GM21367 (cell line): Measurements from ENCODE around the gene SPDYE5.
"Not testable (repeated sequence)": the region's sequence is repeated elsewhere in the genome, so short reads cannot be mapped to it uniquely, and the experiment has no call there.

Source experiments
- ATAC-seq: cut with Tn5 transposase; IDR thresholded peaks from one replicate; pipeline ENCODE4 v1.9.1; 2021; ENCODE audit not compliant: unreplicated experiment

SPDYE5 gene, protein sequence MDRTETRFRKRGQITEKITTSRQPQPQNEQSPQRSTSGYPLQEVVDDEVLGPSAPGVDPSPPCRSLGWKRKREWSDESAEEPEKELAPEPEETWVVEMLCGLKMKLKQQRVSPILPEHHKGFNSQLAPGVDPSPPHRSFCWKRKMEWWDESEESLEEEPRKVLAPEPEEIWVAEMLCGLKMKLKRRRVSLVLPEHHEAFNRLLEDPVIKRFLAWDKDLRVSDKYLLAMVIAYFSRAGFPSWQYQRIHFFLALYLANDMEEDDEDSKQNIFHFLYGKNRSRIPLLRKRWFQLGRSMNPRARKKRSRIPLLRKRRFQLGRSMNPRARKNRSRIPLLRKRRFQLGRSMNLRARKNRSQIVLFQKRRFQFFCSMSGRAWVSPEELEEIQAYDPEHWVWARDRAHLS

DNA sequence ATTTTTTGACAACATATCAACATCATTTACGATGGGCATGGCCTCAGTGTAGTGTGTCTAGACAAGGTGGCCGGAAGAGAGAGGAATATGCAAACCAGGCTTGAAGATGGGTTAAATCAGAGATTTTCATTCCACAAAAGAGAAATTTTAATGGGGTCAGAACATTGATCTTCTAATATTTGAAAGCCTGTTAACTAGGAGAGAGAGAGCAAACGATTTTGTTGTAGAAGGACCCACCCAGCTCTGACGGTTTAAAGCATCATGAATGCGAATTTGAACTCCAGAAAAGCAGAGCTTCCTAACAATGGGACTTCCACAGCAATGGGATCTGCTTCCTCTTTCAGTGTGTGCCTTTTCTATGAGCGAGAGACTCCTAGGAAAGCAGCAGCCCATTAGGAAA lies at the start of gene SPDYE5:
TSS of gene SPDYE5 (plus strand) at position 301 of the 400 bp plus-strand sequence. CDS start 1,728 bp downstream, outside the sequence.
- not testable (repeated sequence) for ATAC-seq

DNA sequence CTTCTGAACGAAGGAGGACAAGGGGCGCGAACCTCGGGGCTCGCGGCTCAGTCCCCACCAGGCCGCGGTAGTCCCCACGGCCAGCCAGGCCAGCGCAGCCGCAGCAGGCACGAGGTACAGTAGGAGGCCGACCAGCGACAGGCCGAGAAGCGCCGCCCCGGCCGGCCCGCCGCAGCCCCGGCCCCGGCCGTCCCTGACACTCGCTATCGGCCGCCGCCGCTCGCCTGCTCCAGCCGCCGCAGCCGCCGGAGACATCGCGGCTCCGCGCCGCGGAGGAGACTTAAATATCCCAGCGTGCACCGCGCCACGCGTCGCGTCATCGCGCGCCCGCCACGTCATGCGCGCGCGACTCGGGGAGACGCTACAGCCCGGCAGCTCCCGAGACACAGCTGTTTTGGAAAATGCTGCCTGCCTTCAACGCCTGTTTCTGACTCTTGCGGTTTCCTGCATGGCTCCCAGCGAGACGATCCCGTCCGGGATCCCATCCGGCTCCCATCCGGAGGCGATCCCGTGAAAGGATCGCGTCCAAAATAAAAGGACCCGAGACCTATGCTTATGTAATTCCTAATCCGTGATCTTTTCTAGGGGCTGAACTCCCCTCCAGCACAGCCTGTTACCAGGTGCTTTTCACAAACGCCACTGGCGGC lies 49.5 kb upstream of the SPDYE5 start:
- peak; percentile 67 for ATAC-seq

DNA sequence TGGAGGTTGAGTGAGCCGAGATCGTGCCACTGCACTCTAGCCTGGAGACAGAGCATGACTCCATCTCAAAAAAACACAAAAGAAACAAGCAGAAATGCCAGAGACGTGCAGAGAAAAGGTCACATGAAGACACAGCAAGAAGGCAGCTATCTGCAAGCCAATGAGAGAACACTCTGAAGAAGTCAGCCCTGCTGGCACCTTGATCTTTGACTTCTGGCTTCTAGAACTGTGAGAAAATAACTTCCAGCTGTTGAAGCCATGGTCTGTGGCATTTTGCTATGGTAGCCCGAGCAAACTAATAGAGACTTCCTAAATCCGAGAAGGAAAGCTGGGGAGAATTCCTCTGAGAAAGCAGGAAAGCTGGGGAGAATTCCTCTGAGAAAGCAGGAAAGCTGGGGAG lies 42.2 kb upstream of the SPDYE5 start:
- not testable (repeated sequence) for ATAC-seq

DNA sequence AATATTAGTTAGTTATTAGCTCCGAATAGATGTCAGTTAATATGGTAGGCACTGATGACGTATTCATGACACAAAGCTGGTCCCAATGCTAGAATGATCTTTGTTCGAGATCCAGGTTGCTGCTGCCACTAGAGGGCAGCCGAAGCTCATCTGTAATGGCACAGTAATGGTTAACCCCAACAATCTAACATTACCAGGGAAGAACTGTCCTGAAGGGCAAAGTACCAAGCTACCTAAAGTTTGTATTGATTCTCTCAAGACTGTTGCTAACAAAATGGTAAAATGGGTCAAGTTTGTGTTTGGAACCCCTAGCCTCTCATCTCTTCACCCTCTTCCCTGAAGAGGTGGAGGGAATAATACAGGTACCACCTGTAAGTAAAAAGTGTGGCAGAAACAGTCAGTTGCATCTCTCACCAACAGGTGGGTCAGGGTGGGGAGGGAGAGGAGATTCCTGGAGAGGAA lies 39.6 kb upstream of the SPDYE5 start:
- peak; percentile 78 for ATAC-seq

DNA sequence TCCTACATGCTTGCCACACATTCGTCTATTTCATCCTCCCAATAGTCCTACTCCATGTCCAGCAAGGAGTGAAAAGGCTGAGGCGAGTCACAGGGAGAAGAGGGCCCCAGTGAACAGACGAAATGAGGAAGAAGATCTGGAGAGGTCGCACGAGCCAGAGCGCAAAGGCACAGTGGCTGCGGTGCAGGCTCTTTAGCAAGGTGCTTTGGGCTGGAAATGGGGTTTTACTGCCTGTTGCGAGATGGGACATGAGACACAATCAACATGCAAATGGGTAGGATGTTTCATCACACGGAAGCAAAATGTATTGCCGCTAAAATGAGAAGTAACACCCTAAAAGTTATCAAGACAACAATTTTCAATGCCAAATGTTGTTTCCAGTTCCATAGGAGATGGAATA lies 35.7 kb upstream of the SPDYE5 start:
- ATAC-seq, result not testable (repeated sequence)

DNA sequence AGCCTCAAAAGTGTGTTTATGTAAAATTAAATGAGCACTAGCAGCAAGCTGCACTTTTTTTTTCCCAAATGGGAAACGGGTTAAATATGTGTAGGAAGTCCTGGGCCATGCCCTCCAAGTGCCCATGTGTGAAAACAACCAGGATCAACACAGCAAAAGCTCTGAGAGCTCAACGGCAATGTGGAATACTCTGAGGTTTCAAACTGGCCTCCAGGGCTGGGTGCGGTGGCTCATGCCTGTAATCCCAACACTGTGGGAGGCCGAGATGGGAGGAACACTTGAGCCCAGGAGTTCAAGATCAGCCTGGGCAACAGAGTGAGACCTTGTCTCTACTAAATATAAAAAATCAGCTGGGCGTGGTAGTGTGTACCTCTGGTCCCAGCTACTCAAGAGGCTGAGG lies 34.1 kb upstream of the SPDYE5 start:
- ATAC-seq, result not testable (repeated sequence)

DNA sequence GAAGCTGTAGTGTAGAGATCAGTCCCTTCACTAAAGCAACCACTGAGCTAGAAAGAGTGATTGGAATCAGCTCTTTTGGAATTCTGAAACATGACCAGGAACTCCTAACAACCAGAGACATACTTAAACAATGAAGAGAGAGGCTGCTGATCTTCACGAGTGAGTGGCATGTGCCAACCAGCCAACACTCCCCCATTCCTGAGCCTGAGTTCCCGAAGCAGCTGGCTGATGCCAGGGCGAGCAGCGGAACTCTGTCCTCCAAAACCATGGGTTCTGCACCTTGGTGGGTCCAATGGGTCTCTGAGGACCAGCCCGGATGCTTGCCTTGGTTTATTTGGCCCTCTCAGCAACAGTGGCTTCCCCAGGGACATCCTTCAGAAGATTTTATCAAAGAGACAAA lies 31.6 kb upstream of the SPDYE5 start:
- not testable (repeated sequence) for ATAC-seq

DNA sequence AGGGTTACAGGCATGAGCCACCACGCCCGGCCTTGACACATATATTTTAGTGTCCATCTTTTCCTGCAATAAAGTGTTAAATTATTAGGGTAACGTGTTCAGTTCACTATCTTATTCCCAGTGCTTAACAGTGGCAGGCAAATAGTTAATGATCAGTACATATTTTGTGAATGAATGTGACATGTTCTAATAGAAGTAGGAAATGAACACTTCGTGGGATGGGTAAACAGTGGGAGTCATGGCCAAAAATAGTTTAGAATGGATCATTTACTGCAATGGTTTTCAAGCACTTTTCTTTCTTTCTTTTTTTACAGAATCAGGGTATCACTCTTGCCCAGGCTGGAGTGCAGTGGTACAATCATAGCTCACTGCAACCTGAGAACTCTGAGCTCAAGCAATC lies 22.0 kb upstream of the SPDYE5 start:
- ATAC-seq, result not testable (repeated sequence)

DNA sequence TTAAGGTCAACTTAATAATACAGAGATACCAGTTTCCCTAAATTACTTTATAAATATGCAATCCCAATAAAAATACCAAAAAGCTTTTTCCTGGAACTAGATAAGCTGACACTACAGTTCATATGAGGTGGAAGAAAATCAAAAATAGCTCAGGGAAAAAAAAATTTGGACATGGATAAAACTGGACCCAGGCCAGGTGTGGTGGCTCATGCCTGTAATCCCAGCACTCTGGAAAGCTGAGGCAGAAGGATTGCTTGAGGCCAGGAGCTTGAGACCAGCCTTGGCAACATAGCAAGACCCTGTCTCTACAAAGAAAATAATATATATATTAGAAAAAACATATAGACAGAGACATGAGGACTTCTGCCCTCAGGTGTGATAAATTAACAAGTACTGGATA lies 14.7 kb upstream of the SPDYE5 start:
- not testable (repeated sequence) for ATAC-seq

DNA sequence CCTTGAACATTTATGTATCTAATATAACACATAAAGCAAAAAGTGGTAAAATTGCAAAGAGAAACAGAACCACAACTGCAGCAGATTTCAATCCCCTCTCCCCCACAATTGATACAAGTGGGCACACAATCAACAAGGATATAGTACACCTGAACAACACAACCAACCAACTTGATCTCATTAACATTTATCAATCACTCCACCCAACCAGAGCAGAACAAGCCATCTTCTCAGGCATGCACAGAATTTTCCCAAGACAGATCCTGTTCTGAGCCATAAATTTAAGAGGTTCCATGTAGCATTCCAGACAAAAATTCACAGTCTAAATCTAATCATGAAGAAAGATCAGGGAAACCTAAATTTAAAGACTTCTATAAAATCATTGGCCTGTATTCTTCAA lies 11.8 kb upstream of the SPDYE5 start:
- ATAC-seq, result not testable (repeated sequence)

DNA sequence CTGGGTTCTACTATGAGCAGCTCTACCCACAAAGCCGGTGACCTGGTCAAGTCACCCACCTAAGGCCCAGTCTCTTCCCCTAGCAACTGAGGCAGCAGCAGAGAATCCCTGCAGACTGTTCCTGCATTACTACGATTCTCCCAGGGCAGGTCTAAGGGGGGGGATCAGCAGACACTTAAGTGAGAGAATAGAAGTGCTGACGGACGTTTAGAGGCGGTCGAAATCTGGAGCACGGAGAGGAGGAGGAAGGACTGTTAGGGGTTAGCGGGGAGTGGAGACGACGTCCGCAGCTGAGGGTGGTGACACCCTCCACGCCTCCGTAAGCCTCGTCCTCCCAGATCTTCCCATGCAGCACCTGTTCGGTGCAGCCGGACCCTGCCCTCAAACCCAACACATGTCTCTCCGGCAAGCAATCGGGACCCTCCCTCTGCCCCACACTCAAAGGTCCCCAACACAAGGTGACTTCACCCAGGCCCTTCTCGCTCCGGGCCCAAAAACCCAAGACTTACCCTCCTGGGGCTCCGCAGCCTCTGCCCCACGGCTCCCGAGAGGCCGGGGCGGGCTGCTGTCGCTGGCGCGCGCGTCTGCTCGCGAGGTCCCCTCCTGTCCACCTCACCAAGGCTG lies 6.7 kb upstream of the SPDYE5 start:
- not testable (repeated sequence) for ATAC-seq

DNA sequence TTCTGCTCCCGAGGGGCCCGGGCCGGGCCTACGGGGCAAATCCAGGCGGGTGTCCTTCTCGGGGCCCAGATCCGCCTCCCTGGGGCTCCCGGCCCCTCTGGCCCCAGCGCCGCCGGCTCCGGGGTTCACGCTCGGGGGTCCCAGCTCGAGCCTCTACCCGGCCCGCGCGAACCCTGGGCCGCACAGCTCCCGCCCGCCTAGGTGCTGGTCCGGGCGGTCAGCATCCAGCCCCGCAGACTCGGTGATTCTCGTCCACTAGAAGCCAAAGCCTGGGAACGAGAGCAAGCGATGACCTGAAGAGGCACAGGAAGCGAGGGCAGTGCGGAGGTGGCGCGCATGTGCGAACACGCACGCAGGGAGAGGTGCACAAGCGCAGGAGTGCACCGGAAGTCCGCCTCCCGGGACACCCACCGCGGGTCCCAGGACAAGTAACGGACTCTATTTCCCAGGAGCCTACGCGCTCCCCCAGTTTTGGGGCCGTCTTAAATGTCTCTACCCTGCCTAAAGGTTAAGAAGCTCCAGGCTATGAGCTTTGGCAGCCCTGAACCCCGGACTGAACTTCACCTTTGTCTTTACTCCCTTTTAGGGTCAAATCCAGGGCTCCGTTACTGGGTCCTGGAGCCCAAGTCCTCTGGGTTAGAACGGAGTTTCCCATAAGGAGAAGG lies 6.0 kb upstream of the SPDYE5 start, which contains the start of gene POM121C:
TSS of gene POM121C (minus strand) at position 321 of the 665 bp plus-strand sequence. CDS start 44,803 bp downstream, outside the sequence.
- peak; percentile 97 for ATAC-seq

DNA sequence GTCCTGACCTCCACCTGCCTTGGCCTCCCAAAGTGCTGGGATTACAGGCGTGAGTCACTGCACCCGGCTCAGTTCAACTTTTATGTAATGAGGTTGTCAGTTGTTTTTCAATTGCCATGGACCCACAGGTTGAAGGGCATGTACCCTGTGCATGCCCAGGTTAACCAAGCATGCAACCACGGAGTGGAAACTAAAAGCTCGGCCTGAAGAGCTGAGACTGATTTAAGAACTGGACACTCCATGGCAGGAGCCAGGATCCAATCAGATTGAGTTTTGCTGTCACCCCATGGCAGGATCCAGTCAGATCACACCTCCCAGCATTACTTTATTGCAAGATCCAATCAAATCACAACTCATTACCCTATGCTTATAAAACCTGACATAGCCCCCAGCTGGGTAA lies 16.9 kb downstream of the SPDYE5 start:
- ATAC-seq, result not testable (repeated sequence)

DNA sequence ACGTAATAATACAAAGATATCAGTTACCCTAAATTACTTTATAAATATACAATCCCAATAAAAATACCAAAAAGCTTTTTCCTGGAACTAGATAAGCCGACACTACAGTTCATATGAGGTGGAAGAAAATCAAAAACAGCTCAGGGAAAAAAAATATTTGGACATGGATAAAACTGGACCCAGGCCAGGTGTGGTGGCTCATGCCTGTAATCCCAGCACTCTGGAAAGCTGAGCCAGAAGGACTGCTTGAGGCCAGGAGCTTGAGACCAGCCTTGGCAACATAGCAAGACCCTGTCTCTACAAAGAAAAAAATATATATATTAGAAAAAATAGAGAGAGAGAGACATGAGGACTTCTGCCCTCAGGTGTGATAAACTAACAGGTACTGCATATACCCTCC lies 26.7 kb downstream of the SPDYE5 start:
- ATAC-seq, result not testable (repeated sequence)

DNA sequence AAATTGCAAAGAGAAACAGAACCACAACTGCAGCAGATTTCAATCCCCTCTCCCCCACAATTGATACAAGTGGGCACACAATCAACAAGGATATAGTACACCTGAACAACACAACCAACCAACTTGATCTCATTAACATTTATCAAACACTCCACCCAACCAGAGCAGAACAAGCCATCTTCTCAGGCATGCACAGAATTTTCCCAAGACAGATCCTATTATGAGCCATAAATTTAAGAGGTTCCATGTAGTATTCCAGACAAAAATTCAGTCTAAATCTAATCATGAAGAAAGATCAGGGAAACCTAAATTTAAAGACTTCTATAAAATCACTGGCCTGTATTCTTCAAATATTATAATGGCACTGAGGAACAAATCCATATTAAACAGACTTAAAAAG lies 29.6 kb downstream of the SPDYE5 start:
- ATAC-seq, result not testable (repeated sequence)

DNA sequence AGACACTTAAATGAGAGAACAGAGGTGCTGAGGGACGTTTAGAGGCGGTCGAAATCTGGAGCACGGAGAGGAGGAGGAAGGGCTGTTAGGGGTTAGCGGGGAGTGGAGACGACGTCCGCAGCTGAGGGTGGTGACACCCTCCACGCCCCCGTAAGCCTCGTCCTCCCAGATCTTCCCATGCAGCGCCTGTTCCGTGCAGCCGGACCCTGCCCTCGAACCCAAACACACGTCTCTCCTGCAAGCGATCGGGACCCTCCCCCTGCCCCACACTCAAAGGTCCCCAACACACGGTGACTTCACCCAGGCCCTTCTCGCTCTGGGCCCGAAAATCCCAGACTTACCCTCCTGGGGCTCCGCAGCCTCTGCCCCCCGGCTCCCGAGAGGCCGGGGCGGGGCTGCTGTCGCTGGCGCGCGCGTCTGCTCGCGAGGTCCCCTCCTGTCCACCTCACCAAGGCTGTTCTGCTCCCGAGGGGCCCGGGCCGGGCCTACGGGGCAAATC lies 35.2 kb downstream of the SPDYE5 start:
- not testable (repeated sequence) for ATAC-seq

DNA sequence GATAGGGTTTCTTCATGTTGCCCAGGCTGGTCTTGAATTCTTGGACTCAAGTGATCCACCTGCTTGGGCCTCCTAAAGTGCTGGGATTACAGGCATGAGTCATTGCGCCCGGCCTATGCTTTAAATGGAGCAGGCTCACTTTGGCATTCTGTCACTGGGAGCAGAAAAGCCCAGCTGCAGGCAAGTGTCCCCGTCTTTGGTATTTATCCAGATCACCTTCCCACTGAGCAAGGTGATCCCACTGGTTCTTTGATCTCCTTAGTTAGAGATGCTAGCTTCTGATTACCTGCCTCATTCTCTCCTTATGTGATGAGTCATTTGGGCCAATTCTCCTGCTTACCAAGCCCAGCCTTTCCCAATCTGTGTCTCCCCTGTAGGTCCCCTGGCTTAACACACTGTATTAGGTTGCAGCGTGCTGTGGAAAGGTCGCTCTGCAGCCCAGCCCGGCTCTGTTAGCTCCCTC lies 39.3 kb downstream of the SPDYE5 start:
- ATAC-seq, result no peak

DNA sequence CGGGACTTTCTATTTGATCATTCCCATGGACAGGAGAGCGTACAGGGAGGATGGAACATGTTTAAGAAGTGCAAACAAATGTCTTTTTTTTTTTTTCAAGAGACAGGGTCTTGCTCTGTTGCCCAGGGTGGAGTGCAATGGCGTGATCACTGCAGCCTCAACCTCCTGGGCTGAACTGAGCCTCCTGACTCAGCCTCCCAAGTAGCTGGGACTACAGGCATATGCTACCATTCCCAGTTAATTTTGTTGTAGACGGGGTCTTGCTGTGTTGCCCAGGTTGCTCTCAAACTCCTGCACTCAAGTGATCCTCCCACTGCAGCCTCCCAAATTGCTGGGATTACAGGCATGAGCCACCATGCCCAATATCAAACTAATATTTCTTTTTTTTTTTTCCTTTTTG lies 40.5 kb downstream of the SPDYE5 start:
- ATAC-seq, result no peak

DNA sequence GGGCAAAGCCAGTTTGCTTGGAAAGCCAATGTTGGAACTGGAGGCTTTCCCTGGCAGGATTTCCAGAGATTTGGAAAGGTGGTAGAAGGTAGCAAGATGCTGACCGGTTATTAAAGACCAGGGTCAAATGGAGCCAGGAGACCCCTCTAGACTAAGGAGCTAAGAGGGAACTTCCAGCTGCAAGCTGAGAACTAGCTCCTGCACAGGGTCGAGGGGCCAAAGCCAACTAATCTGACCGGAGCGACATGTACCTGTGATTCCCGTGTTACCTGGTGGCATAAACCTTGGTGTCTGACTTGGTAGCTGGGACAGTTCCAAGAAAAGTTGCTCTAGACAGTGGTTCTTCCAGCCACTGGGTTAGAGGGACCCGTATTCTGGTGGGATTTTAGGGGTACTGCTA lies 41.8 kb downstream of the SPDYE5 start:
- ATAC-seq, result no peak

DNA sequence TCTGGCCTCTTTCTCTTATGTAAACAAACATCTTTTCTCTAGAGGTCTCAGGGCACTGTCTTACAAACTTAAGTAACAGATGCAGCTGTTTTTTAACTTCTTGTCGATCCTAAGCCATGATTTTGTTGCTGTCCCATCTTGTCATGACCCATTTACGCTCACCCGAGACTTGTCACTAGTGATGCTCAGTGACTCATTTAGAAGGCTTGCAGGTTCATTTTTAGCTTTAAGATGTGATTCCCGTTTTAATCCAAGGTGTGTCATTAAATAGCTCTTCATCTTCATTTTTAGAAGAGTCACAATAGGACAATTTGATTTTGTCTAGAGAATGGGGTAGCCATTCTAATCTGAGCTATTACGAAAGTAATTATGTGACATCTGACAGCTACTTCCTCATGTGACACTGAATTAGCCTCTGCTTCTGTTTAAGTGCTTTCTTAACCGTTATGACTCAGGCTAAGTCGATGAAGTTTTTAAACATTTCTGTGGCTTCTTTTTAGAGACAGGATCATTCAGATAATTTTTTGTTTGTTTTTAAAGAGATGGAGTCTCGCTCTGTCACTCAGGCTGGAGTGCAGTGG lies 42.7 kb downstream of the SPDYE5 start:
- ATAC-seq, result peak; percentile 59
